GM10248 (cell line): ENCODE data around the gene SERAC1.

ENCODE experiments used
- CTCF ChIA-PET: fragments of 300-600 bp; sonication (Branson Sonifier 250); formaldehyde crosslinking; extraction: SDS; loops from one replicate; lab custom pipeline; 2021; ENCODE audit warnings: antibody characterized with exemption; lab: Yijun Ruan, JAX
- POLR2A ChIA-PET: fragments of 350-650 bp; sonication (Branson Sonifier 250); formaldehyde crosslinking; extraction: SDS; loops from one replicate; lab custom pipeline; 2020; ENCODE audit warnings: antibody characterized with exemption; lab: Yijun Ruan, JAX
- DNase-seq: peaks from one replicate; pipeline ENCODE4 v3.0.0; 2012; ENCODE audit errors: extremely low spot score
- CTCF ChIP-seq: IDR thresholded peaks from 2 replicates; pipeline ENCODE4 v1.5.1; 2012; ENCODE audit warnings: mild to moderate bottlenecking, low read depth; ENCODE audit errors: extremely low read depth, missing control alignments, control extremely low read depth

SERAC1 gene

GRCh38 chr6:158080849-158081656 lies 87.0 kb downstream of the SERAC1 start:
- ChIA-PET POLR2A (no interaction called here), CTCF (interaction anchor here (8.7 kb wide), 1 partner anchor 8 kb away, joined by 59 read pairs; no protein-coding TSS in a partner anchor)
- no peak for TF ChIP-seq CTCF
- no peak for DNase-seq

GRCh38 chr6:158078320-158078719 lies 89.7 kb downstream of the SERAC1 start:
- CTCF ChIA-PET: interaction anchor here (0.9 kb wide), 1 partner anchor 26 kb away, joined by 3 read pairs; no protein-coding TSS in a partner anchor
- TF ChIP-seq CTCF: no peak
- DNase-seq: no peak
- POLR2A ChIA-PET: interaction anchor here (0.7 kb wide), 1 partner anchor 382 kb away, joined by 6 read pairs; no protein-coding TSS in a partner anchor

- DNase-seq: no peak
- TF ChIP-seq CTCF: no peak
- ChIA-PET POLR2A (no interaction called here), CTCF (interaction anchor here (10.3 kb wide), 1 partner anchor 96 kb away, joined by 53 read pairs; the partner anchor contains the start of gene SYNJ2)
Measured at GRCh38 chr6:158077676-158078075, 90.4 kb downstream of the SERAC1 start.

GRCh38 chr6:158076548-158076947 lies 91.5 kb downstream of the SERAC1 start:
- ChIA-PET POLR2A (interaction anchor here (0.6 kb wide), 1 partner anchor 127 kb away, joined by 3 read pairs; no protein-coding TSS in a partner anchor), CTCF (interaction anchor here (0.7 to 10.3 kb wide), 4 partner anchors 7 to 95 kb away, joined by 3 to 119 read pairs (median 56); partner anchors contain the start of gene SYNJ2)
- no peak for TF ChIP-seq CTCF
- no peak for DNase-seq

GRCh38 chr6:158073776-158074175 lies 94.3 kb downstream of the SERAC1 start:
- DNase-seq: no peak
- no peak for TF ChIP-seq CTCF
- ChIA-PET POLR2A (no interaction called here), CTCF (interaction anchor here (0.9 to 10.3 kb wide), 9 partner anchors 9 to 759 kb away, joined by 3 to 119 read pairs (median 5); partner anchors contain the start of gene SYNJ2)

- ChIA-PET POLR2A (no interaction called here), CTCF (interaction anchor here (0.7 to 10.3 kb wide), 27 partner anchors 11 to 758 kb away, joined by 3 to 119 read pairs (median 5); partner anchors contain the start of gene SYNJ2)
- TF ChIP-seq CTCF: peak; percentile 81
- peak; percentile 85 for DNase-seq
Measured at GRCh38 chr6:158072083-158072721, 95.9 kb downstream of the SERAC1 start.
